ENCODE measurements around the gene TMEM51. TPM values are rescaled to one million over a fixed set of nuclear protein-coding genes. Genes with fewer than 3 reads are reported as not detected.

The TMEM51 gene
- total and polyA plus RNA-seq, 10 donors, result 3.5 to 13.8 (median 7.5) TPM

GRCh38 chr1:15176898-15177665 lies 23.5 kb downstream of the TMEM51 start:
- Histone ChIP-seq H3K4me3 (no peak overlapping the region), H3K27ac (peak overlapping the region in 3 of 8 donors; percentile 39 to 82 (median 75)), H3K9me3 (no peaks in the 10 kb centered on the region), H3K4me1 (peaks cover 15 to 52% (median 26%) of the 10 kb centered on the region in 6 donors), H3K36me3 (no peaks in the 10 kb centered on the region), H3K27me3 (replicated peaks in 1 of 7) (peaks cover 0 to 7% (median 0%) of the 10 kb centered on the region in 7 donors)
- intact Hi-C loops (cut with DNase I; ENCODE audit: low total_unique reads), result no loop called here
- DNase-seq, result no peak
- WGBS, 5 donors, result 52 to 66% (median 61%) methylated on average over 7 of the region's 7 CpGs
- TF ChIP-seq POLR2A (IDR thresholded peaks at IDR 0.05) (no peak), CTCF (IDR thresholded peaks at IDR 0.05 in 8 of 11, conservative IDR thresholded peaks at IDR 0.05 in 3 of 11) (no peak)

- H3K27ac ChIP-seq, result peak overlapping the region in 5 of 8 donors; percentile 54 to 82 (median 75)
- no peak overlapping the region for H3K4me3 ChIP-seq
- 19 to 50% (median 25%) methylated on average over 12 to 14 of the region's 14 CpGs for WGBS, 5 donors
- H3K9me3 ChIP-seq, result no peaks in the 10 kb centered on the region
- intact Hi-C loops (cut with DNase I; ENCODE audit: low total_unique reads), result no loop called here
- no peak for TF ChIP-seq CTCF (IDR thresholded peaks at IDR 0.05 in 8 of 11, conservative IDR thresholded peaks at IDR 0.05 in 3 of 11)
- TF ChIP-seq POLR2A (IDR thresholded peaks at IDR 0.05), result no peak
- TF ChIP-seq POLR2AphosphoS5 (IDR thresholded peaks at IDR 0.05), result no peak
- H3K36me3 ChIP-seq, result no peaks in the 10 kb centered on the region
- peaks cover 9 to 45% (median 24%) of the 10 kb centered on the region in 6 donors for H3K4me1 ChIP-seq
- no peak for DNase-seq
- peaks cover 0 to 7% (median 0%) of the 10 kb centered on the region in 7 donors for H3K27me3 ChIP-seq (replicated peaks in 1 of 7)
Measured at GRCh38 chr1:15177710-15178166, 24.2 kb downstream of the TMEM51 start.

GRCh38 chr1:15178571-15179484 lies 25.3 kb downstream of the TMEM51 start:
- intact Hi-C loops (cut with DNase I; ENCODE audit: low total_unique reads), result no loop called here
- Histone ChIP-seq H3K27me3 (replicated peaks in 1 of 7) (peaks cover 0 to 7% (median 0%) of the 10 kb centered on the region in 7 donors), H3K4me3 (no peak overlapping the region), H3K9me3 (no peaks in the 10 kb centered on the region), H3K4me1 (peaks cover 9 to 40% (median 24%) of the 10 kb centered on the region in 6 donors), H3K27ac (peak overlapping the region; percentile 21 to 82 (median 62)), H3K36me3 (no peaks in the 10 kb centered on the region)
- TF ChIP-seq CTCF (IDR thresholded peaks at IDR 0.05 in 8 of 11, conservative IDR thresholded peaks at IDR 0.05 in 3 of 11) (no peak), POLR2AphosphoS5 (IDR thresholded peaks at IDR 0.05) (peak in 1 of 3 donors; percentile 72)
- 59 to 76% (median 65%) methylated on average over 9 of the region's 9 CpGs for WGBS, 5 donors
- no peak for DNase-seq

All from spleen (tissue), 11 donors.